ENCODE measurements around the gene PTPRK. TPM values are rescaled to one million over a fixed set of nuclear protein-coding genes. Genes with fewer than 3 reads are reported as not detected.

PTPRK gene
- total and polyA plus RNA-seq, 2 of the 13 experiments (the other 11 are each of a cell fraction or from before 2014, with no cell fraction given) = 43.6 to 98.3 TPM

DNA sequence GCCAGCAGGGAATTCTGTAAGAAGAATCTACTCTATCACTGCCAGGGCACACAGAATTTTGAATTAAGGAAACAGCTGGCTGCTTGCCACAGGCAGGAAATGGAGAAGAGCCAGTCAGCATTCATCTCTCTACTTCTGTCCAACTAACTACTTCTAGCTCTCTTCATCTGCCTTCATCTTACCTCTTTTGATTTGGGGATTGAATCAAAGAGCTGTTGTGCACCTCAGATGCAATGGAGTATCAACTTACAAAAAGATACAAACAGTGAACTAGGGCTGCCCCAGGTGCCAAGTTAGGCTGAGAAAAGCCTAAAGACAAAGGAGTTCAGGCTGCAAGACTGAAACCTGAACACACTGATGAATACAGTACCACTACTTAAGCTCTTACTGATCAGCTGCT is 82.0 kb downstream of the PTPRK start:
- Histone ChIP-seq H3K4me3 (replicated peaks in 1 of 3; ENCODE audit: insufficient read depth in 1 of 3, low read depth in 2 of 3, low read length in 3 of 3) (no peak overlapping the region), H3K4me1 (ENCODE audit: insufficient read depth, low read length) (peaks cover 13% of the 10 kb centered on the region; the same call in 1 of the 2 replicates), H2AFZ (ENCODE audit: low read length) (no peak overlapping the region), H3K36me3 (replicated peaks in 1 of 2; ENCODE audit: control insufficient read depth in 1 of 2, insufficient read depth in 2 of 2, low read length in 2 of 2) (0 out of 5 replicates have a peak, but pooled peaks cover 0 to under 1% of the 10 kb centered on the region in 2 experiments), H3K4me2 (ENCODE audit: low read depth, low read length) (no peak overlapping the region), H3K9ac (ENCODE audit: insufficient read depth, low read depth, low read length) (no peak overlapping the region), H3K79me2 (ENCODE audit: insufficient read depth, low read length) (peaks cover 69% of the 10 kb centered on the region), H3K27ac (ENCODE audit: extremely low read length, insufficient read depth, low read length) (no peak overlapping the region), H3K27me3 (ENCODE audit: control insufficient read depth in 1 of 2, insufficient read depth in 2 of 2, low read length in 2 of 2) (no peaks in the 10 kb centered on the region), H3K9me3 (ENCODE audit: low read length) (no peaks in the 10 kb centered on the region), H4K20me1 (ENCODE audit: insufficient read depth, low read length) (peaks cover 12% of the 10 kb centered on the region; the same call in 1 of the 2 replicates)
- CTCF ChIA-PET (ENCODE audit: low intra/inter-chr PET ratio, low total read pairs) = no interaction called here
- no peak for DNase-seq (ENCODE audit: low spot score)
- TF ChIP-seq, protein P1, sequence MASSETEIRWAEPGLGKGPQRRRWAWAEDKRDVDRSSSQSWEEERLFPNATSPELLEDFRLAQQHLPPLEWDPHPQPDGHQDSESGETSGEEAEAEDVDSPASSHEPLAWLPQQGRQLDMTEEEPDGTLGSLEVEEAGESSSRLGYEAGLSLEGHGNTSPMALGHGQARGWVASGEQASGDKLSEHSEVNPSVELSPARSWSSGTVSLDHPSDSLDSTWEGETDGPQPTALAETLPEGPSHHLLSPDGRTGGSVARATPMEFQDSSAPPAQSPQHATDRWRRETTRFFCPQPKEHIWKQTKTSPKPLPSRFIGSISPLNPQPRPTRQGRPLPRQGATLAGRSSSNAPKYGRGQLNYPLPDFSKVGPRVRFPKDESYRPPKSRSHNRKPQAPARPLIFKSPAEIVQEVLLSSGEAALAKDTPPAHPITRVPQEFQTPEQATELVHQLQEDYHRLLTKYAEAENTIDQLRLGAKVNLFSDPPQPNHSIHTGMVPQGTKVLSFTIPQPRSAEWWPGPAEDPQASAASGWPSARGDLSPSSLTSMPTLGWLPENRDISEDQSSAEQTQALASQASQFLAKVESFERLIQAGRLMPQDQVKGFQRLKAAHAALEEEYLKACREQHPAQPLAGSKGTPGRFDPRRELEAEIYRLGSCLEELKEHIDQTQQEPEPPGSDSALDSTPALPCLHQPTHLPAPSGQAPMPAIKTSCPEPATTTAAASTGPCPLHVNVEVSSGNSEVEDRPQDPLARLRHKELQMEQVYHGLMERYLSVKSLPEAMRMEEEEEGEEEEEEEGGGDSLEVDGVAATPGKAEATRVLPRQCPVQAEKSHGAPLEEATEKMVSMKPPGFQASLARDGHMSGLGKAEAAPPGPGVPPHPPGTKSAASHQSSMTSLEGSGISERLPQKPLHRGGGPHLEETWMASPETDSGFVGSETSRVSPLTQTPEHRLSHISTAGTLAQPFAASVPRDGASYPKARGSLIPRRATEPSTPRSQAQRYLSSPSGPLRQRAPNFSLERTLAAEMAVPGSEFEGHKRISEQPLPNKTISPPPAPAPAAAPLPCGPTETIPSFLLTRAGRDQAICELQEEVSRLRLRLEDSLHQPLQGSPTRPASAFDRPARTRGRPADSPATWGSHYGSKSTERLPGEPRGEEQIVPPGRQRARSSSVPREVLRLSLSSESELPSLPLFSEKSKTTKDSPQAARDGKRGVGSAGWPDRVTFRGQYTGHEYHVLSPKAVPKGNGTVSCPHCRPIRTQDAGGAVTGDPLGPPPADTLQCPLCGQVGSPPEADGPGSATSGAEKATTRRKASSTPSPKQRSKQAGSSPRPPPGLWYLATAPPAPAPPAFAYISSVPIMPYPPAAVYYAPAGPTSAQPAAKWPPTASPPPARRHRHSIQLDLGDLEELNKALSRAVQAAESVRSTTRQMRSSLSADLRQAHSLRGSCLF (CRISPR knock-in tag; IDR thresholded peaks at IDR 0.05; ENCODE audit: borderline replicate concordance) = no peak
- no peak for TF ChIP-seq ZFP36L1 (CRISPR knock-in tag; IDR thresholded peaks at IDR 0.05)
- TF ChIP-seq, protein P2, sequence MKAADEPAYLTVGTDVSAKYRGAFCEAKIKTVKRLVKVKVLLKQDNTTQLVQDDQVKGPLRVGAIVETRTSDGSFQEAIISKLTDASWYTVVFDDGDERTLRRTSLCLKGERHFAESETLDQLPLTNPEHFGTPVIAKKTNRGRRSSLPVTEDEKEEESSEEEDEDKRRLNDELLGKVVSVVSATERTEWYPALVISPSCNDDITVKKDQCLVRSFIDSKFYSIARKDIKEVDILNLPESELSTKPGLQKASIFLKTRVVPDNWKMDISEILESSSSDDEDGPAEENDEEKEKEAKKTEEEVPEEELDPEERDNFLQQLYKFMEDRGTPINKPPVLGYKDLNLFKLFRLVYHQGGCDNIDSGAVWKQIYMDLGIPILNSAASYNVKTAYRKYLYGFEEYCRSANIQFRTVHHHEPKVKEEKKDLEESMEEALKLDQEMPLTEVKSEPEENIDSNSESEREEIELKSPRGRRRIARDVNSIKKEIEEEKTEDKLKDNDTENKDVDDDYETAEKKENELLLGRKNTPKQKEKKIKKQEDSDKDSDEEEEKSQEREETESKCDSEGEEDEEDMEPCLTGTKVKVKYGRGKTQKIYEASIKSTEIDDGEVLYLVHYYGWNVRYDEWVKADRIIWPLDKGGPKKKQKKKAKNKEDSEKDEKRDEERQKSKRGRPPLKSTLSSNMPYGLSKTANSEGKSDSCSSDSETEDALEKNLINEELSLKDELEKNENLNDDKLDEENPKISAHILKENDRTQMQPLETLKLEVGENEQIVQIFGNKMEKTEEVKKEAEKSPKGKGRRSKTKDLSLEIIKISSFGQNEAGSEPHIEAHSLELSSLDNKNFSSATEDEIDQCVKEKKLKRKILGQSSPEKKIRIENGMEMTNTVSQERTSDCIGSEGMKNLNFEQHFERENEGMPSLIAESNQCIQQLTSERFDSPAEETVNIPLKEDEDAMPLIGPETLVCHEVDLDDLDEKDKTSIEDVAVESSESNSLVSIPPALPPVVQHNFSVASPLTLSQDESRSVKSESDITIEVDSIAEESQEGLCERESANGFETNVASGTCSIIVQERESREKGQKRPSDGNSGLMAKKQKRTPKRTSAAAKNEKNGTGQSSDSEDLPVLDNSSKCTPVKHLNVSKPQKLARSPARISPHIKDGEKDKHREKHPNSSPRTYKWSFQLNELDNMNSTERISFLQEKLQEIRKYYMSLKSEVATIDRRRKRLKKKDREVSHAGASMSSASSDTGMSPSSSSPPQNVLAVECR (CRISPR knock-in tag; IDR thresholded peaks at IDR 0.05; ENCODE audit: borderline replicate concordance) = no peak
- TF ChIP-seq ZNF333 (CRISPR knock-in tag; IDR thresholded peaks at IDR 0.05; ENCODE audit: borderline replicate concordance) = no peak
- TF ChIP-seq IRX3 (CRISPR knock-in tag; IDR thresholded peaks at IDR 0.05; ENCODE audit: borderline replicate concordance, low read depth) = no peak
- no TSS peak for BruUV-seq (replicated peaks)
- intact Hi-C loops (cut with micrococcal nuclease; ENCODE audit: unreplicated experiment) (no loop called here), in situ Hi-C loops (cut with HindIII; ENCODE audit: extremely low pct_ligation_motif_present, low pct_unique_long_range_greater_than_20kb) (no loop called here)
- POLR2A ChIA-PET = interaction anchor here (1.3 kb wide), 1 partner anchor 12 kb away, joined by 3 read pairs; no protein-coding TSS in a partner anchor
- FAIRE-seq = no peak
- ATAC-seq = no peak

Data from HepG2 (cell line).